Measurements from ENCODE around the gene PSMA3.
"Not testable (repeated sequence)": the region's sequence is repeated elsewhere in the genome, so short reads cannot be mapped to it uniquely, and the experiment has no call there.

The PSMA3 gene
- 55.6 to 268 (median 74.7) reads per million in 3 experiments for total RNA-seq

DNA sequence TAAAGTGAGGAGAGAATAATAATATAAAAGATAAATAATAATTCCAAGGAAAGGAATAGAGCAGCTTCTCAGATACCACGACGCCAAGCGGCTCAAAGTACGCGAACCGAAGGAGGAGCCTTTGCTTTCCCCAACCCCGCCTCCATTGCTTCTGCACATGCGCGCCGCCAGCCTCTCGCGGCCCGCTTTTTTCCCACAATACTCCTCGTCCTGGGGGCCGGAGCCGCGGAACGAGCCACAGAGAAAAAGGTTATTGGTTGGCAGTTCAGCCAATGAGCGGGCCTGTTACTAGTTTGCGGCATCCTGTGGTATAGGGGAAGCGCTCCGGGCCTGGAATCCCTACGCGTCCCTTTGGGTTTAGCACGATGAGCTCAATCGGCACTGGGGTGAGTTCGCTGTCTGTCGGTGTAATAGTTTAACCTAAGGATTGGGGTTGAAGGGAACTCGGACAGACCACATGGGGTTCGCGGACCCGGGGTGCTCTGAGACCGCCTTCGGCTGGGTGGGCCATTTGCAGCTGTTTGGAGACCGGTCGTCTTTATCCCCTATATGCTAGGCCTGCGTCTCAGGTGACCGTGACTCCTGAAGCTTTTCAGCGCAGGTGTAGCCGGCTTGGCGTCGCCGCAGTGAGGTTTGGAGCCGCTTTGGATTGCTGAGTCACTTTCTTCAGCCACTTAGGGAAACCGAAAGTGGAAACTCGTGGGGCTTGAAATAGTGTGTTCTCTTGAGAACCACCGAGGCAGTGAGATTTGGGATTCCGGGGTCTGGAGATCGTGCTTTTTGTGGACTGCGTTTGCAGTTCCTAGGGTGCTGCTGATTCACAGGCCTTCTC, at the start of gene PSMA3:
Gene PSMA3, plus strand, starts transcription at position 288 of the 832 bp plus-strand sequence. Its CDS starts 78 bp downstream, at position 366.
- DNase-seq: peak; percentile 98

GRCh38 chr14:58196198-58196597, 48.4 kb upstream of the PSMA3 start:
- DNase-seq: no peak

DNA sequence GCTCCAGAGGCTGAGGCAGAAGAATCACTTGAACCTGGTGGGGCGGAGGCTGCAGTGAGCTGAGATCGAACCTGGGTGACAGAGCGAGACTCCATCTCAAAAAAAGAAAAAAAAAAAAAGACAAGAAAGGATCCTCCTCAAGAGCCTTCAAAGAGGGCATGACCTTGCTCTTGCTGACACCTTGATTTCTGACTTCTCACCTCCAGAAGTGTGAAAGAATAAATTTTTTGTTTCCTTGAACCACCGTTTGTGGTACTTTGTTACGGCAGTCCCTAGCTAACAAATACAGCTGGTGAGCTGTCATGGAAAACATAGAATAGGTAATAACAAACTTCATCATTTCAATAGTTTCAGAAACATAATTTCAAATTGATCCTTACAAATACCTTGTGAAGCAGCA, 46.6 kb upstream of the PSMA3 start:
- DNase-seq: peak; percentile 6

- peak; percentile 83 for DNase-seq
These were observed 44.7 kb upstream of the PSMA3 start, which contains the start of gene ACTR10 for GRCh38 chr14:58199726-58200479. Gene ACTR10, plus strand, starts transcription at chr14:58200149. Its CDS starts 69 bp downstream, at chr14:58200218.

DNA sequence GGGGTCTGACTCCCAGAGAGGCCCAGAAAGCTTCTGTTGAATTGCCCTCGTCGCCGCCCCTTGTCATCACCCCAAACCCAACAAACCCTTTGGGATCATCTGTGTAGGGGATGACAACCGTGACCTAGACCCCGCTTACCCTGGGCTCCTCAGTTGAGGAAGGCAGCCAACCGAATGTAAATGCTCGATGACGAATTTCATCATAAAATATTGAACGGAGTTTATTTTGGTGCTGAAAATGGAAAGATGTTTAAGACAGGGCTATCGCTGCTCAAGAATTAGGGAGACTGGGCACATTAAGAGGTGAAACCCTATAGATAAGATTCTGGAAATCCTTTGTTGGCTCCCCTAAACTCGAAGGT, 44.2 kb upstream of the PSMA3 start:
- DNase-seq: no peak

DNA sequence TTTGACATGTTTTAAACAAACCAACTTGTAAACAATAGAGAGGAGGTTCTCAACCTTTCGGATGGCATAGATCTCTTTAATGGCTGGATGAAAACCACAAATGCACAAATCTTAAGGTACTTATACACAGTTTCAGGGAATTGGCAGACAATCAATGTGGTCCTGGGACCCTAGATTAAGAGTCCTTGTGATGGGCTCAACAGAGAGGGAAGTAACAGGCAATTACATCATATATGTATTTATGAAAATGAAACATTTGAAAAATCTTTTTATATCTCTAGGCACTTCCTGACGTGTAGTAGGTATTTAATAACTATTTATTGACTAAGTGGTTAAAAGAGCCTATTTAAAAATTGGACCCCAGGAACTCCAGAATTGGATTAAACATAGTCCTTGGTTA, 43.8 kb upstream of the PSMA3 start:
- no peak for DNase-seq

DNA sequence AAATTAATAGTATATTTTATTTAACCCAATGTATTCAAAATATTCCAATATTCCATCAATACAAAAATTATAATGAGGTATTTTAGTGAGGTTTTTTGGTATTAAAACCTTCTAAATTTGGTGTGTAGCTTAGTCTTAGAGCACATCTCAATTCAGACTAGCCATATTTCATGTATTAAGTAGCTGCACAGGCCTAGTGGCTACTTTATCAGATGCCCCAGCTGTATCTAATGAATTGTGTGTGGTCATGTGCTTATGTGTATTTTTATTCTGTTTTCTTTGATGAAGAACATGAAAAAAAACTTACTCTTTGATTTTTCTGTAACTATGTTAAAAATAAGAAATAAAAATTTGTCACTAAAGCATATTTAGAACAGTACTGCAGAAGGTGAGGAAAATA, 31.5 kb upstream of the PSMA3 start:
- DNase-seq: no peak

DNA sequence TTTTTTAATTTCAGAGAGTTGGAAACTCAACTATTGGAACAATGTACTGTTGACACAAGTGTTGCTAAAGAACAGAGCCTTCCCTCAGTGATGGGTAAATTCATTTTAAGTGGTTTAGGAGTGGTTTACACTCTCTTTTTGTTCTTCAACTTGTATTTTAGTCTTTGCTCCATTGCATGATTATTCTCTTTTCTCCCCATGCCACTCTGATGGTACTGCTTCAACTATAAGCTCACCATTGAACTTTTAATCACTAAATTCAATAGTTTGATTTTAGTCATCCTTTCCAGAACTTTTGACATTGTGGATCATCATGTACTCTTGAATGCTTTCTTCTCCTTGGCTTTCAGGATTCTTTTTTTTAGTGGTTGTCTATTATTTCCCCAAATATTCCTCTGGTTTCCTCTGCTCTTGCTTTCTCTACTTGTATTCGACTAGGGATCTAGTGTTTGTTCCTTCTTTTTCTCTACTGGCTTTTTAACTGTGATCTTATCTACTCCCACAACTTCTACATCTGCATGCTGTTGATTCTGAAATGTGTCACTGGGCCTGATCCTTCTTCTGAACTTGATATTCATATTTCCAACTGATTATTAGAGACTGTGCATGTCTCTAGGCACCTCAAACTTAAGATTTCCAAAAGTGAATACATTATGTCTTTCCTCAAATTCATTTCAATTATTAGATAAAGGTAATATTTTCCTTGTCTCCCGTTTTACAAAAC, 29.3 kb upstream of the PSMA3 start:
- DNase-seq: no peak

DNA sequence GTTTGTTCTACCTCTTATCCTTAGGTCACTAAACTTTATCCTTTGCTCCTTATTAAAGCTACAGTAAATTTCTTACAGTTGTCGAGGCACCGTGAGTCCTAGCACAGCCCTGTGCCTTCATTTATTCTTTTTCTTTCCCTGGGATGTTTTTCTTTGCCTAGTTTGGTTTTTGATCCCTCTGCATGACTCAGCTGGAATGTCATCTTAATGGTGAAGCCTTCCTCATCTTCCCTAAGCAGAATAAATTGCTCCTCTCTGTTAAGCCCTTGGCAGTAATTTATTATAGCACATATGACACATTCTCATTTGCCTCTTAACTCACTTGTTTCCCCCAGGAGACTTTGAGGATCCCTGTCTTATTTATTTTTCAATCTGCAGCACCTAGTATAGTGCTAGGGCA, 28.1 kb upstream of the PSMA3 start:
- DNase-seq: no peak

GRCh38 chr14:58227096-58227819, 17.4 kb upstream of the PSMA3 start:
- DNase-seq: no peak

- DNase-seq: peak; percentile 16
These were observed 6.1 kb upstream of the PSMA3 start for GRCh38 chr14:58238252-58239243.

DNA sequence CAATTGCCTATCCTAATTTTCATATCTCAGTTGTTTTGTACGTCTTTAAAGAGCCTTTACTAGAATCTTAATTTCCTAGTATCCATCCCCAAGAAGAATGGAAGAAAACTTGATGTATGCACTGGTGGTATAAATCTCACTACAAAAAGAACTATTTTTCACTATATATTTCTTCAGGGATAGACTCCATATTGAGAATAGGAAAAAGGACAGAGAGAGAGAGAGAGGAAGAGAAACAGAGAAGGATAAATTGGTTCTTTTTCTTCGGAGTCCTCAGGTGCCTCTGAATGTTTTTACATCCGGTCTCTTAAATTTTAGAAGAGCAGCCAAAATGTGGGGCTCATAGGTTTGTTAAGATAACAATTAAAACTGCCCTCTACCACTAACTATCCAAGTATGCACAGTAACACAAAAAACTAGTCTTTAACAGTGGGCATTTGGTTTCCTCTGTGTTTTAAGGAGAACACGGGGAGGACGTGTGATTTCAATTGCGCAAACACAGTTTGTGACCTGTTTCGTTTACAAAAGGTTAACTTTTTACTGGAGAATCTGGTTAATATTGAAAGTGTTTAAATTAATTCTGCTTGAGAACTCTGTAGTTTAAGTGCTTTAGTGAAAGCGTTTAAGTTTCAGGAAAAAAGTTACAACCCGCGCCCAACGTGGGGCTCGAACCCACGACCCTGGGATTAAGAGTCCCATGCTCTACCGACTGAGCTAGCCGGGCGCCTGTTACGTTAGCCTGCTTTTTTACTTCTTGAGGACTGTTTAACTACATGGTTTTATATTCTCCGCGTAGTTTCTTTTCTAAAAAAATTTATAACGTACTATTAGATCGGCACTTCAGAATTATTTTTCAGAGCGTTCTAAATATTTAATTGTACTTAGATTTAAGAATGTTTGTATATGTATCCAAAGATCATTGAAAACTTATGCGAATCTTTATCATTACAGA, 5.1 kb upstream of the PSMA3 start:
- peak; percentile 82 for DNase-seq

DNA sequence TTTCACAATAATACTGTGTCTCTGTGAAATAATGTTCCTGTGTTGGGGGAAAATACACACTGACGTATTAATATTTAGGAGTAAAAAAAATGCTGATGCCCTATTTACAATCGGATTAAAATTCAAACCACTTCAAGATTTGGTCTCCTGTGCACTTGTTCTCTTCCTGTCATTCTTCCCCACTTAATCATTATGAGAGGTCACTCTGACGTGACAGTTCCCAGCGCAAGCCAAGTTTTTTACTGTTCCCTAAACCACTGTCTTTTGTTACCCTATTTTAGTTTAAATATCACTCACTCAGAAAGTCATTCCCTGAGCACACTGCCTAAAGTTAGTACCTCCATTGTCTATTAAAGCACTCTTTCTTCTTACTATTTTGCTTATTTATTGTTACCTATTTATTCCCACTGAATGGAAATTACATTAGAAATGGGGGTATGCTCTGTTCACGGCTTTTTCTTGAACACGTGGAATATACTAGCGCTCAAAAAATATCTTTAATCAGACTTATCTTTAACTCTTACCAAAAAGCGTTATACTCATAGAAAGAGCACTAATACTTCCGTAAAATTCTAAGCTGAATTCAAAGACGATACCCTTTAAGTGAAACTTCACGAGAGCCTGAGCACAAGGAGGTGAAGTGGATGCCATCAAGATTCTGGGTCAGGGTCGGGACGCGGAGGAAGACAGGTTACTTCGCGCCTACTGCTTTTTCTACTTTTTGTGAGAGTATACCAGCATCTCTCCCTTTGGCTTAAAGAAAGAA, 670 bp upstream of the PSMA3 start:
- DNase-seq: no peak

GRCh38 chr14:58245562-58245961, 919 bp downstream of the PSMA3 start:
- DNase-seq: no peak

- DNase-seq: no peak
These were observed 5.0 kb downstream of the PSMA3 start for GRCh38 chr14:58249611-58250010.

DNA sequence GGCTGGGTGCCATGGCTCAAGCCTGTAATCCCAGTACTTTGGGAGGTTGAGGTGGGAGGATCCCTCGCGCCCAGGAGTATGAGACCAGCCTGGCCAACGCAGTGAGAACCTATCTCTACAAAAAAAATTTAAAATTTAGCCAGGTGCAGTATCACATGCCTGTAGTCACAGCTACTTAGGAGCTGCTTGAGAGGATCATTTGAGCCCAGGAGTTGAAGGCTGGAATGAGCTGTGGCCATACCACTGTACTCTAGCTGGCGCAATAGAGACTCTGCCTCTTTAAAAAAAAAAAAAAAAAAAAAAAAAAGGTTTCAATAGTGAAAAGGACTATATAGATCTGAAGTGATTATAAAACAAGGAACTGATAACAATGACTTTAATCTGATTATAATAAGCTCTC, 13.5 kb downstream of the PSMA3 start:
- no peak for DNase-seq

DNA sequence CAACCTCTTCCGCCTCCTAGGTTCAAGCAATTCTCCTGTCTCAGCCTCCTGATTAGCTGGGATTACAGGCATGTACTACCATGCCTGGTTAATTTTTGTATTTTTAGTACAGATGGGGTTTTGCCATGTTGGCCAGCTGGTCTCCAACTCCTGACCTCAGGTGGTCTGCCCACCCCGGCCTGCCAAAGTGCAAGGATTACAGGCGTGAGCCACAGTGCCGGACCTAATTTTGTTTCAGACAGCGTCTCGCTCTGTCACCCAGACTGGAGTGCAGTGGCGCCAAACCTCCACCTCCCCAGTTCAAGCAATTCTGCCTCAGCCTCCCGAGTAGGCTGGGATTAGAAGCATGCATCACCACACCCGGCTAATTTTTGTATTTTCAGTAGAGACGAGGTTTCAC, 17.4 kb downstream of the PSMA3 start:
- not testable (repeated sequence) for DNase-seq

DNA sequence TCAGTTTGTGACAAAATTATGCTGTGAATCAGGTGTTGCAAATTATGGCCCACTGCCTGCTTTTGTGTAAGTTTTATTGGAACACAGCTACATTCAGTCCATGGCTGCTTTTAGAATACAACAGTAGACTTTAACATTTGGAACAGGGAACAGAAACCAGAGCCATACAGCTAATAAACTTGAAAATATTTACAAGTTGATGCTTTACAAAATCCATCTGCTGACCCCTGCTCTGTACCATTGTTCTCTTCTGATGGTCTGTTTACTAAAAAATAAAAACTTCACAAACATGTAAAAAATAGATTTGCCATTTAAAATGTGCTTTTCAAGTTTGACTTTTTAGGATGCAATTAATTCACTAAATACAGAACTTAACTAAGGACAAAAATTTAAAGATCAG, 20.8 kb downstream of the PSMA3 start:
- DNase-seq: no peak

DNA sequence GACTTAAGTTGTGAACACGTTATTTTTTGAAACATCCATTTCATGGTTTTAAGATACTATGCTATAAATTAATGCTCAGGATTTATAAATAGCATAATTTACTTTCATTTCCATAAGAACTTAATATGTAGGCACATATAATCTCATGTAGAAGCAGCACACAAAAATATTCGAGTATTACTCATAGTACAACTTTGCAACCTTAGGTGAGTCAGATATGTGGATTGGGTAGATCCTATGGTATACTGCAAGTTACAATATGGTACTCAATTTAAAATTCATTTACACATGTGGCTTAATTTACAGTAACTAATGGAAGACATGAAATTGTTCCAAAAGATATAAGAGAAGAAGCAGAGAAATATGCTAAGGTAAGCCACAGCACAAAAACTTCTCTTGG, 26.0 kb downstream of the PSMA3 start:
- no peak for DNase-seq

Measured in central memory CD4-positive, alpha-beta T cell (primary cell).